Frontal cortex (tissue), 4 donors: ENCODE data around the gene KSR2. TPM values are rescaled to one million over a fixed set of nuclear protein-coding genes. Genes with fewer than 3 reads are reported as not detected.

Source experiments
- DNase-seq, 2 donors: peaks; one replicate each; pipeline ENCODE4 v3.0.0; 2012; ENCODE audit warnings: low spot score in 2 of 2
- FAIRE-seq: peaks from 2 replicates; lab custom pipeline; 2012; peaks lifted over from hg19 to GRCh38; lab: Jason Lieb, UNC
- total RNA-seq: library from RNA; depleted of rRNA; stranded (reverse); fragments of >200 nt; gene quantifications from one replicate; pipeline ENCODE4 v1.2.3, GENCODE V29; 2014
- donor health status: control.
- donor health status: control.
- donor health status: control.

KSR2 gene
- total RNA-seq, 1 donor from 2014 or later: 0.82 TPM

- no peak for DNase-seq
- no peak for FAIRE-seq
Measured at GRCh38 chr12:117491711-117492110, 477.1 kb downstream of the KSR2 start.

DNA sequence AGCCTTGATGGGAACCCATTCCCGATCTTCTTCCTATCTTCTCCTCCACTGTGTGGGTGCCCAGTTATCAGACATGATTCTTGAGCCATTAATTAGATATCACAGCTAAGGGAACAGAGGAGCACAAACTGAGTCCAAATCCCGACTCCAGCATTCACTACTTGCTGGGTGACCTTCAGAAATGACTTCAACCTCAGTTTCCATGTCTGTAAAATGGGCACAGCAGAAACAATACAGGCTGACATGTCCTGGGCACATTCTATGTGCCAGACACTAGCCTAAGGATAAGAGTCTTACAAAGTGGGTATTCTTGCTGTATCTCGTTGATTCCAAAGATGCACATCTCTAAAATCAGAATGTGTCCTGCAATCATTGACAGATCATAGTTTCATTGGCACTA, 478.7 kb downstream of the KSR2 start:
- no peak for FAIRE-seq
- DNase-seq: no peak

GRCh38 chr12:117489671-117490070, 479.1 kb downstream of the KSR2 start:
- DNase-seq (no peak), FAIRE-seq (no peak)

- FAIRE-seq: no peak
Measured at GRCh38 chr12:117486840-117487659, 481.7 kb downstream of the KSR2 start.

DNA sequence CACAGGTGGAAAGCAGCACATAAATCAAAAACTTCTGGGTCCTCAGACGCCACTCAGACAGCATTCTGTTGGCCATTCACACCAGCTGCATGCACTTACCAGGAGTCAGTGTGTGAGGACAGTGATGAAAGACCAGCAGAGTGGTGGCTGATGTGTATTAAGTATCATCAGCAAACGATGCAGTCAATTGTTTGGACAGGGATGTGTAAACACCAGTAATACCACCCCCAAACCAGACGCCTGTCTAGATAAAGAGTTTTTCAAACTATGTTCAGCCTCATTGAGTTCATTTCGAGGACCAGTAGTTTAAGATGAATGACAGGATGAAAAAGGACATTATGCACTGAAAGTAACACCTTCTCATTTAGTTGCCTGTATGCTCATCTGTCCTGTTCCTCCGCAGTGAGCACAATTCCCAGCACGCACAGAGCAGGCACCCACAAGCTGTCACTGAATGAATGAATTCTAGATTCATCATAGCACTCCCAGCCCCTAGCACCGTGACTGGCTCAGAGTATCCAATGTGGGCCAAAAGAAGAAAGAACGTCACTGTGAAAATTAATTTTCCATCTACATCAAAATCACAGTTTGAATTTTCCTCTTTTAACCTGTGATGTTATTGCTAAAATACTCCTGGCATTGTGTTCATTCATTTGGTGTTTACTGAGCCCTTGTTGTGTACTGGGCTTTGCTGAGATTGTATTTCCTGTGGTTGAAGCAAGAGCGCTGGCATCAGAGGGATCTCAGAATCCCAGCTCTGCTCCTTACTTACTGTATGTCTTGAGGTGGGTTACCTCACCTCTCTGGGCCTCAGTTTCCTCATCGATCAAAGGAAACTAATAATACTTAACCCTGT, 482.6 kb downstream of the KSR2 start:
- no peak for FAIRE-seq
- DNase-seq: no peak

More at GRCh38 chr12:117486840-117487659, 481.7 kb downstream of the KSR2 start:
- DNase-seq: no peak

DNA sequence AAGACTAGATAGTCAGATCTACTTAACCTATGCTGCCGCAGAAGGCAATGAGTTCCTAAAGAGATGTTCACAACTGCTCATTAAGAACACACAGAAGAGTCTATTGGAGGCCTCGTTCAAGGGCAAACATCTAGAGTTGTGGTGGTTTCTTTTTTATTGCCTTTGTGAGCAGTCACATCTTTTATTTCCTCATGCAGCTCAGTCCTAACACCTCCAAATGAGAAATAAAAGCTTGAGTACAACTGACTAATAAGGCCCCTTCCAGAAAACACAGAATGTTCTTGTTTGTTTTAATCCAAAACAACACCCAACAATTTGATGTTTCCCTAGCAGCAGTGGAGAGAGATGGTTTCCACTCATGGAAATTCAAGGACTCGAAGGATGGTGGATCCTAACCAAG, 483.9 kb downstream of the KSR2 start:
- no peak for DNase-seq
- FAIRE-seq: no peak

- FAIRE-seq (no peak), DNase-seq (no peak)
Measured at GRCh38 chr12:117483501-117483900, 485.3 kb downstream of the KSR2 start.

DNA sequence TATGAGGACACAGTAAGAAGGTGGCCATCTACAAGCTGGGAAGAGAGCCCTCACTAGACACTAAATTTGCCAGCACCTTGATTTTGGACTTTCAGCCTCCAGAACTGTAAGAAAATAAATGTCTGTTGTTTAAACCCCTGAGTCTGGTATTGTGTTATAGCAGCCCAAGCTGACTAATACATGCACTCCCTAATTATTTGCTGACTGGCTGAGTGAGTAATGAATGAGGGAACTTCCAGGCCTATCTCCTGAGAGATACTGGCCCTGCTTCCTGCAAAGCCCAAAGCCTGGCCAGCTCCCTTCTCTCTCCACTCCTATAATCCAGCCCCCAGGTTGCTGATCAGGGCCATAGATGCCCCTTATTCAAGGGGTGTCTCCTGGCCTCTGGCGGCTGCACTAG, 487.3 kb downstream of the KSR2 start:
- FAIRE-seq: no peak

DNA sequence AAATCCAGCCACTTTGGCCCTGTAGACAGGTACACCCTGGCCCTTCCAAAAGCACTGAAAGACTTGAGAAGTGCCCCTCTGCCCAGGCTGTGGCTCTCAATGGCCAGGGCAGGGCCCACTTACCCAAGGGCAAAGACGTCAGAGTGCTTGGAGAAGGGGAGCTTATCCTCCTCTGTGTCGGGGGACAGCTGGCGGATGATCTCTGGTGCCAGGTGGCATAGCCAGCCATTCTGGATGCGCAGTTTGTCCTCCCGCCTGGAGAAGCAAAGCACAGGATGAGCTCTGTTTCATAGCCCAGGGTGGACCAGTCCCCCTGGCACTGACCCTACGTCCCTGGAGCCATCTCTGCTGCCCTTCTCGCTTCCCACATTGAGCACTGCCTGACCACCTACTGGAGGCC, 492.4 kb downstream of the KSR2 start:
- no peak for DNase-seq
- no peak for FAIRE-seq

More for the DNA sequence above, 487.3 kb downstream of the KSR2 start:
- DNase-seq: no peak

DNA sequence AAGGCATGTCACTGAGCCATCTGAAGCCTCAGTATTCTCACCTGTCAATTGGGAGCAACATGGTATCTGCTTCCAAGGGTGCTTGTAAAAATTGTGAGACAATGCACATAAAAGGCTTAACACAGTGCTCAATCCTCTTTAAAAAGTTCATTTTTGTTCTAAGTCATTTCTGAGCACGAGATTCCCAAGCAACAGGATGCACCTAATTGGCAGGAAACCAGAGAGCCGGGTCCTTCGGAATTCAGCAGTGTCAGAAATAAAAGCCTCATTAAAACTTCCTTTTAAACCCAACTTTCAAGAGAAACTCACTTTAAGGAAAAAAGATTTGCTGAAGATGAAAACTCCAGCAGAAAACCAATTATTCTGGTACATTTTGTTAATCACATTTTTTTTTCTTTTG, 494.9 kb downstream of the KSR2 start:
- DNase-seq (no peak), FAIRE-seq (no peak)

DNA sequence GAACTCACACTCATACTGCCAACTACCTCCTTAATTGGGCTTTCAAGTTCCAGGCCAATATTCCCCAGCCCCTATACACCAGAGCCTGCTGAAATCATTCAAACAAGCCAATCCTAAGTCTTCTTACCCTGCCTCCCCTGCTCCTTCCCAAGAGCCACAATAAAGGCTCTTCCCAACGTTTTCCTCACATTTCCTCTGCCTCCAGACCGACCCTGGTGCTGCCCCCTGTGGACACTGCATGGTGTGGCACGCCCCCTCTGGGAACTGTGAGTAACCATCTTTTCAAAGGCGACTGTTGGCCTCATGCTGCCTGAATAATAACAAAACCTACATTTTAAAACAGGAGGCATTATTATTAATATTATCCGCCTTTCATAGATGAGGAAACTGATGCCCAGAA, 495.8 kb downstream of the KSR2 start:
- FAIRE-seq: no peak
- no peak for DNase-seq

DNA sequence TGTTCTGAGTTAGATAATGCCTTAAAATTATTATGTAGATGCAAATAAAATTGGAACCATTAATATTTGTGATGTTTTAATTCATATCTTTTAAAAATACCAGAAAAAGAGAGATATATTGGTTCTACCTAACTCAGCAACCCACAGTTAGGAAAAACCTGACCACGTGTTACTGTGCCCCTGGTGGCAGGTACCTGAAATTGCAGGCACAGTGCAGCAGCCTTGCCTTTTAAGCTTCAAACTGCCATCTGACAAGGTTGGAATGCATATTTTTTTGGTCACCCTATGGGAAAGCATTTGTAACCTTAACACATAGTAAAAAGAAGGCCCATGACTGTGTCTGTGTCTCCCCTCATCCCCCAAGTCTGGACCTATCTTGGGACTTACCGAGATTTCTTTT, 498.0 kb downstream of the KSR2 start:
- no peak for FAIRE-seq
- no peak for DNase-seq

DNA sequence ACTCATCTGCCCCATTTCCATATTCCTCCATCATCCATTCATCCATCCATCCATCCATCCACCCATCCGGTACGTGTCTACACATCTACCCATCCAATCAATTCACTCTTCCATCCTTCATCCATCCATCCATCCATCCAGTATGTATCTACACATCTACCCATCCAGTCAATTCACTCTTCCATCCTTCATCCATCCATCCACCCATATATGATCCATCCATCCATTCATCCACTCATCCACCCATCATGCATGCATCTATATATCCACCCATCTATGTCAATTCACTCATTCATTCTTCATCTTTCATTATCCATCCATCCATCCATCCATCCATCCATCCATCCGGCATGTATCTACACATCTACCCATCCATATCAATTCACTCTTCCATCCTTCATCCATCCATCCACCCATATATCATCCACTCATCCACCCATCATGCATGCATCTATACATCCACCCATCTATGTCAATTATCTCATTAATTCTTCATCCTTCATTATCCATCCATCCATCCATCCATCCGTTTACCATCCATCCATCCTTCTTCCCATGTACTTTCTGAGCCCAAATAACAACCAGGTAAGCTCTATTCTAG, 498.8 kb downstream of the KSR2 start:
- DNase-seq: no peak
- FAIRE-seq: no peak

- FAIRE-seq (no peak), DNase-seq (no peak)
Measured at GRCh38 chr12:117468016-117468415, 500.8 kb downstream of the KSR2 start.

DNA sequence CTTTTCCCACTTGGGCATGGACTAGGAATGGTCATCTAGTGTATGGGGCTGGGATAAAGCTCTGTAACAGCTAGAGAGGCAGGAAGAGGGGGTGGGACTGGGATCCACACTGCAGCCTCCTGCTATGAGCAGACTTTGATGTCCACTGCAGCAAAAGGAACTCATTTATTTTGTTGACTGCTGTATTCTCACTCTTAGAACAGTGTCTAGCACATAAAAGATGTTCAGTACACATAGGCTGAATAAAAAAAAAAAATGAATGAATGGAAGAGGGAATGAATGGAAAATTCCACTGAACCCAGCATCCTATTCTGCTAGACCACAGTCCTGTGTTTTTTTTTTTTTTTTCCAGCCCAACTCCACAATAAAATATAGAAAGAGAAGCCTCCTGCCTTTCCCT, 501.2 kb downstream of the KSR2 start:
- FAIRE-seq: no peak
- no peak for DNase-seq

DNA sequence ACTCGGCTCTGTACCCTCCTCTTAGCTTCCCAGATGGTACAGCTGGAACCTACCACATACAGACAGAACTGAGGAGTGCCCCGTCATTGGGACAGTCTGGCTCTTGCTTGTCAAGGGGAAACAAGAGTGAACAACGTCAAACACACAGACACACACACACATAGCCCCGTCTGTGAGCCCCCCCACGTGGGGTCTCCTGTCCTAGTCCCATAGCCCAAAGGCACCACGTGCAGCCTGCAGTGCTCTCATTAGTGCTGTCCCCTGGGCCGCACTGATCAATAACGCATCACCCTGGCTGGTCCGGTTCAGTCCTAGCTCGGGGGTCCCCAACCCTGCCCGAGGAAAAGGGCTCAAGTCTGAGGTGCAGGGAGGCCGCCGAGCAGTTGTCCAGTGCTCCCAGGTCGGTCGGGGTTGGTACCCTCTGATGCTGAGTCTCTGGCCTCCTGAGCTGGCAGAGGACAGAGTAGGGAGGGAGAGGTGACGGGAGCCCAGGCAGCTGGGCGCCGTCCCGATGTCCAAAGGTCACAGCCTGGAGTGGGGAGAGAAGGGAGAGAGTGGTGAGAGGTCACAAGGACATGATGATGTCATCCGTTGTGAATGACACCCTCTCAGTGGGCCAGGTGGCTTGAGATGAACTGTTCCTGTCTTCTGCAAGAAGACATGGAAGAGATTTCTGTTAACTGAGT, 502.0 kb downstream of the KSR2 start:
- FAIRE-seq (no peak), DNase-seq (no peak)

DNA sequence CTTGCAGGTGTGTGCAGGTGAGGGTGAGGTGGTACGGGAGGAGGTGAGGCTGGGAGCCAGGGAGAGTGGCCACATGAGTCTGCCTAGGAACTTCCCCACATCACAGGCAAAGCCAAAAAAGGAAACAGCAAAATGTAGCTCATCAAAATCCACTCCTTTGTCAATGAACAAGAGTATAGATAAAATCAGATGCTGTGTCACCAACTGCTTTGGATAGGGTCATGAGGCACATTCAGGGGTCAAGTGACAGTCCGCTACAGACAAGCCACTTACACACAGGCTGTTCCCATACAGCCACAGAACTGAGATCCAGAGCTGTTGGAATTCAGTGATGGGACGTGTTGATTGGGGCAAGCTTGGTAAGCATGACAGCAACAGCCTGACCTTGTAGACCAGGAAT, 507.1 kb downstream of the KSR2 start:
- no peak for DNase-seq
- FAIRE-seq: no peak

DNA sequence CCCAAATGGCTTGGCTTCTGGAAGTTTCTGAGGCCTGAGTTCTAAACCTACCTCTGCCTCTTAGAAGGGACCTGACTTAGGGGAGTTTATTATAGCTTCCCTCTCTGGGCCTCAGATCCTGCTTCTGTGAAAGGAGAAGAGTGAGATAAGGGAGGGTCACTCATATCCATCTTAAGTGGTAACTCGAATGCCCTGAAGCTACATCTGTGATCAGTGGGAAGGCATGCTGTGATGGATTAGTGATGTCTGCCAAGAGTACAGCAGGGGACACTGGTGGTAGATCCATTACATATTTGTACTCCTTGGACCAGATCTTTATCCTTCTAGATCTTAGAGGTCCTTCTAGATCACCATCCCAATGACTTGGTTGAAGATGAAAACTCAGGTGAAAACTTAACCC, 509.6 kb downstream of the KSR2 start:
- FAIRE-seq: no peak
- DNase-seq: no peak

GRCh38 chr12:117457189-117457588, 511.6 kb downstream of the KSR2 start:
- FAIRE-seq (no peak), DNase-seq (no peak)

DNA sequence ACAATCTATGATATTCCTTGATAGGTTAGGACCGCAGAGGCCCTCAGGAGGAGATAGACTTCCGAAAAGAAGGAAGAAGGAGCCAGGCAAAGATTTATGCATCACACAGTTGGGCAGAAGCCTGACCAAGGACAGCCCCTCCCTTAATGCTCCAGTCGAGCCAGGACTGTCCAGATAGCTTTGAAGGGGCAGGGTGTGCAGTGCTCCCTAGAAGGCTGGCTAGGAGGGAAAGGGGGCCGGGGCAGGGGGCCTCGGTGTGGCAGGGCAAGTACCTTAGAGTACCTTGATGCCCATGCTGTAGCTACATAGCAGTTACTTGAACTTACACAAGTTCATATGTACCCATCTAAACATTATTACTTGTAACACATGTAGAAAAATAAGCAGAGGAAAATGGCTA, 512.7 kb downstream of the KSR2 start:
- DNase-seq: no peak
- FAIRE-seq: no peak
